GM21423 (cell line): Measurements from ENCODE around the gene SLC2A5.
A peak's percentile ranks its signal among the peaks of the same experiment; 100 is the strongest.
"Not testable (repeated sequence)": the region's sequence is repeated elsewhere in the genome, so short reads cannot be mapped to it uniquely, and the experiment has no call there.

ENCODE experiments used
- ATAC-seq: cut with Tn5 transposase; IDR thresholded peaks from one replicate; pipeline ENCODE4 v1.9.1; 2021; ENCODE audit warnings: mild to moderate bottlenecking, moderate library complexity; ENCODE audit not compliant: unreplicated experiment

SLC2A5 gene, protein sequence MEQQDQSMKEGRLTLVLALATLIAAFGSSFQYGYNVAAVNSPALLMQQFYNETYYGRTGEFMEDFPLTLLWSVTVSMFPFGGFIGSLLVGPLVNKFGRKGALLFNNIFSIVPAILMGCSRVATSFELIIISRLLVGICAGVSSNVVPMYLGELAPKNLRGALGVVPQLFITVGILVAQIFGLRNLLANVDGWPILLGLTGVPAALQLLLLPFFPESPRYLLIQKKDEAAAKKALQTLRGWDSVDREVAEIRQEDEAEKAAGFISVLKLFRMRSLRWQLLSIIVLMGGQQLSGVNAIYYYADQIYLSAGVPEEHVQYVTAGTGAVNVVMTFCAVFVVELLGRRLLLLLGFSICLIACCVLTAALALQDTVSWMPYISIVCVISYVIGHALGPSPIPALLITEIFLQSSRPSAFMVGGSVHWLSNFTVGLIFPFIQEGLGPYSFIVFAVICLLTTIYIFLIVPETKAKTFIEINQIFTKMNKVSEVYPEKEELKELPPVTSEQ

DNA sequence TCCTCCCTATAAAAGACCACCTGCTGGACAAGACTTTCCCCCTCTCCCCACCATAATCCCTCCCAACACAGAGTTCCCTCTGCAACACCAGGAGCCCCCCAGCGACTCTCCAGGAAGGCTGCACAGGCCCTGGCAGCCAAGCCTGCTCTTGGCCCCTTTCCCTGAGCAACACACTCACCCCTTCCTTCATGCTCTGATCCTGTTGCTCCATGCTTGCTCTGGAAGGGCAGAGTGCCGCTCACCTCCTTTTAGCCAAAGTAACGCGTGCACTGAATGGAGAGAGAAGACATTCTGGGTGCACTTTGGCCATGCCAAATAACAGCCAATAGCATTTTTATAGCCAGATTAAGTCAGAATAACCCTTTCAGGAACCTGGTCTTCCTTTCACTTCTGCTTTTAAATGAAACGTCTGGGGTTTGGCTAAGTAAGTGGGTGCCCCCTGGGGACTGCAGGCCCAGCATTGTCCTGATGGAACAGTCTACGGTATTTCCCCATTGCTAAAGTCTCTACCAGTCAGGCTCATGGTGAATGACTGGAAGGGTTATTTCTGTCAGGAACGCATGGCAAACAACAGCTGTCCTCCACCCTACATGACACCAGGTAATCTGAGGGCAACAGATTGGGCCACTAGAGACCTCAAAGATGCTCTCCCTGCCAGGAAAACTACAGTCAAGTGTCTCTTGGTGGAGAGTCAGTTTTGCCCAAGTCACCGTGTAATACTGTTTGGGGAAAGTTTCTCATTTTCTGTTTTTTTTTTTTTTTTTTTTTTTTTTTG, at the start of gene SLC2A5:
TSS of gene SLC2A5 (minus strand) at position 310 of the 775 bp plus-strand sequence. CDS start at position 211, 99 bp downstream.
- peak; percentile 87 for ATAC-seq

DNA sequence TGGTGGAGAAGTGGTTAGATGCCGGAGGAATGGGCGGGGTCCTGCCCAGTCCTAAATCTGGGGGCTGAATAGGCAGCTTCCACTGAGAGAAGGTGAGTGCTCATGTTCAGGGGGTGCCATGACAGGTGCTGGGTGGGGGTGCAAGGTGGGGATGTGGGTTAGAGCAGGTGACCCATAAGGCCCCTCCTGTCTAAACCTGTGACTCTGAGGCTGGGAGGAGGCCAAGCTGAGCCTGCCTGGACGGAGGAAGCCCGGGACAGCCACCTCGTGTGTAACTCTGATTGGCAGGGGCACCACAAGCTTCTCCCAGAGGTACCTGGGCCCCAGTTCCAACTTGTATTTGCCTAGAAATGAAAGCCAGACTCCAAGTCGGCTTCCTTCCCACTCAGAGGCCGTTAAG, 48.8 kb upstream of the SLC2A5 start:
- ATAC-seq = no peak

DNA sequence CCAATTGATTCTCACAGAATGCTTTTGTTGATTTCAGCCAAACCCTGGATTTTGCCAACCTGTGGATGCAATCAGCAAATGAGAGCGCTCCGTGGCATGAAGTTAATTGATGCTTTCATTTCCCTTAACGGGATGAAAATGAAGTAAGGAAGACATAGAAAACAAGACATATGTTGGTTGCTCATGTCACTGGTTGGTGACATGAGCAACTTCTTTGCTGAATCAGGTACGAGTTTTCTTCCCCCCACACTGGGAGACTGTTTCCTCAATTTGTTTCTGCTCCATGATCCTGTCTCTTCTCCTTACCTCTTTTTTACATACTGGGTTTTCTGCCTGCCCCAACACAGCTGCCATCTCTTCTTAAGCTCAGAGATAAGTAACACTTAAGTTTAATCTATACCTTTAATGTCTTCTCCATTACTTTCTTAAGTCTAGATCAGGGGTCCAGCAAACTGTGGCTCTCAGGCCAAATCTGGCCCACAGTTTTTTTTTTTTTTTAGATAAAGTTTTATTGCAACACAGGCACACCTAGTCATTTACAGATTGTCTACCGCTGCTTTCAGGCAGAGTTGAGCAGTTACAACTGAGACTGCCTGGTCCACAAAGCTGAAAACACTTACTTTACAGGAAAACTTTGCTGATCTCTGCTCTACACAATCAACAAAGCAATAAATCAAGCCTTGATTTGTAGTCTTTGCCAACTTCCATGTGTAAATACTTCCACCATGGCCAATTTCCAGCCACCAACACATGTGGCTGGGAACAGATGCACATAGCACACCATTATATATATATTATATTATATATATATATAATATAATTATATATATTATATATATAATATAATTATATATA, 46.1 kb upstream of the SLC2A5 start:
- no peak for ATAC-seq

DNA sequence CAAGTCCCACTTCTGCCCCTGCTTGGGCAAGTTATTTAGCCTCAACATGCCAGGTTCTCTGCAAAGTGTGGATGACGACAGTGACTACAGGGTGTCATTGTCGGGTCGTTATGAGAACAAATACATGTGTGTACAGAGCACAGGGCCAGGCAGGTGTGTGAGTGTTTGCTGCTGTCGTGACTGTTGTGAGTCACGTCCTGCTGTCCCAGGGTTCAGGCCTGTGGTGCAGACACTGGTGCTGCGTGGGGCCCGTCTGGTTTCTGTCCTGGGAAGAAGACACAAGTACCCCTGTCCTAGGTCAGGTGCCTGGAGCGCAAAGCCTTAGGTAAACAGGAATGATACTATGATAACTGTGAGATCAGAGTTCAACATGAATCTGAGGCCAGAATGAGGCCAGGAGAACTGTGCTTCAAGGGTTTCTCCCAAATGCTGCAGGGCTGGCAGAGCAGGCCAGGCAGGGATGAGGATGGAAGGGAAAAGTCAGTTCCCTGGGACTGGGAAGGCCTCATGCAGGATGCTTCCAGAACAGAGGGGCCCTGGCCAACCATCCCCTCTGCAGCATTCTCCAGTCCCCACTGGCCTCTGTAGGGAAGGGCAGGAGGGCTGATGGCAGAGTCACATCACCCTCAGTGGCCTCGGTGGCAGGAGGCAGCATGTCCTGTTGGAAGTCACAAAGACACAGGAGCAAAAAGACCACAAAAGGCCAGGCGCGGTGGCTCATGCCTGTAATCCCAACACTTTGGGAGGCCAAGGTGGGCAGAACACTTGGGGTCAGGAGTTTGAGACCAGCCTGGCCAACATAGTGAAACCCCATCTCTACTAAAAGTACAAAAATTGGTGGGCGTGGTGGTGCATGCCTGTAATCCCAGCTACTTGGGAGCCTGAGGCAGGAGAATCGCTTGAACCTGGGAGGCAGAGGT, 43.8 kb upstream of the SLC2A5 start:
- ATAC-seq = no peak

DNA sequence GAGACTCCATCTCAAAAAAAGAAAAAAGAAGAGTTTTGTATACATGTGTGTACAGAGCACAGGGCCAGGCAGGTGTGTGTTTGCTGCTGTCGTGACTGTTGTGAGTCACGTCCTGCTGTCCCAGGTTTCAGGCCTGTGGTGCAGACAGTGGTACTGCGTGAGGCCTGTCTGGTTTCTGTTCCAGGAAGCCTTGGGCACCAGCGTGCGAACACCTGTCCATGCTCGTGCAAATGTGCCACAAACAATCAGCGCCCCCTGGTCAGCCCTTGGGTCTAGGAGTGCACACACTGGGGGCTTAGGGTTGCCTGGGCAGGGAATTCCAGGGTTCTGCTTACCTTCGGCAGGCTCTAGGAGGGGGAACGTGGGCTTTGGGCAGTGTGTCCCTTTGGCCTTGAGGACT, 42.5 kb upstream of the SLC2A5 start:
- ATAC-seq = peak; percentile 49

DNA sequence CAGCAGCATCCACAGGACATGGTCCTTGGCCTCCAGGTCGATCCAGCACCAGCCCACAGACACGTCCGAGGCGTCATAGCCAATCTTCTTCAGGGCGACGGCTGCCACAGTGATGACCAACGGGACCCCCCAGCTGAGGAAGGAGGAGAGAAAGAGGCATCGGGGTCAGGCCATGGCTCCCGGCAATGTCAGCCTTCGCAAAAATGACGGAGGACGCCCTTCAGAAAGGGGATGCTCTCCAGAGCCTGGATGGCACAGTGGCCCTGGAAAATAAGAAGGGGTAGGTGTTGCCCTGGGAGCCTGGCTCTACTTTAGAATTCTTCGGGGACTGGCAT, 41.9 kb upstream of the SLC2A5 start:
- ATAC-seq = no peak

DNA sequence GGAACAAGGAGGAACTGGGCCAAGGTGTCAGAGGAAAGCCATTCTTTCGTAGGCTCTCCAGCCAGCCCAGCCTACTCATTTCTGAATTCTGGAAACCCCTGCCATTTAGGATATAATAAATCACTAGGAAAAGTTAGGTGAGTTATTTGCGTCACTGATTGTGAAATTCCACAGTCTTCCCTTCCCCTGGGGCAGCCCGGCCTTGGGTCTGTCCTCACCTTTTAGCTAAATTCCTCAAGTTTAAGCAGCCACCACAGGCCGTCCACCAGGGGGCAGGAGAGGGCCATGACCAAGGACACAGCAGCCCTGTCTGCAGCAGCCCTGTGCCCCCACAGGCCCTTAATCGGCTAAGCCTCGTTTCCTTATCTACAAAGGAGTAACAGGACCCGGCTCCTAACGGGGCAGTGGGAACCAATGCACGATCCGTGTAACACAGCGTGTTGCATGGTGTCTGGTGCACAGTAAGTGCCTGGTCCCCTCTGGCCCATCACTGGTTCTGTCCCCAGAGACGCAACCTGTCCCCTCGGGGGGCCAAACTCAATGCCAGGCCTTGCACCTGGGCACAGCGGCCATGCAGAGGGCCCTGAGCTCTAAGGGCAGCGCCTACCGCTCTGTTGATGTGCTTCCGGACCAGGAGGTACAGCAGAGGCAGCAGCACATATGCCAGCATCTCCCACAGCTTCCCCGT, 41.4 kb upstream of the SLC2A5 start:
- no peak for ATAC-seq

DNA sequence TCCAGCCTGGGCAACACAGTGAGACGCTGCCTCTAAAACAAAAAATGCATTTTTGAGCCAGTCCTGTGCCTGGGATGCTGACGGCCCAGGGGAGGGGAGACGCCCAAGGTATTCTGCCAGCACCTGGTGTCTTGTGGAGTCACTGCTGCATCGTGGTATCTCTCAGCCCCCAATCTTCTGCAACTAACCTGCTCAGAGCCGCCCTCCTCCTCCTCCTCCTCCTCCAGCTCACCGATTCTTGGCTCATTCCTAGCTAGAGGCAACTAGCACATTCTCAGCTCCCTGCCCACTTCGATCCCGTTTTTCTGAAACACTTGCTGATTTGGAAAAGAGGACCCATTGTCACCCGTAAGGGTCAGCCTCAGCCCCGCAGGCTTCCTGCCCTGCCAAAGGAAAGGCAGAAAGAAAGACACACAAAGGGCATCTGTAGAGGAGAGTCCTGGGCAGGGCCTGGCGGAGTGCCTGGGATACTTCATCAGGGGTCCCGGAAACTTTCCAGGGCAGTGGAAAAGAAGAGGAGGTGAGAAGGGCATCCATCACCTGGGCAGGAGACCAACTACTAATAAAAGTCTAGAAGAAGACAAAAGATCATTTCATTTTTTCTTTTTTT, 38.7 kb upstream of the SLC2A5 start:
- ATAC-seq = no peak

DNA sequence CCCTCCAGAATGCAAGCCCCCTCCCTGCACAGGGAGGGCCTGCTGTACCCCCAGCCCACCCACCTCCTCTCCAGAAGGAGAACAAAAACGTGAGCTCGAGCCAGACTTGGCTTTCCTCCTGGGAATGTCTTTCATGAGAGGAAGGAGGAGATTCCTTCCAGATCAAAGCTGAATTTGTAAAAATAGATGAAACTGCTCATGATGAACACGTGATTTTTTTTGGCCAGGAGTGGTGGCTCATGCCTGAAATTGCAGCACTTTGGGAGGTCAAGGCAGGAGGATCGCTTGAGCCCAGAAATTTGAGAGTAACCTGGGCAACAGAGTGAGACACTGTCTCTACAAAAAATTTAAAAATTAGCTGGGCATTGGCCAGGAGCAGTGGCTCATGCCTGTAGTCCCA, 37.7 kb upstream of the SLC2A5 start:
- ATAC-seq = no peak

DNA sequence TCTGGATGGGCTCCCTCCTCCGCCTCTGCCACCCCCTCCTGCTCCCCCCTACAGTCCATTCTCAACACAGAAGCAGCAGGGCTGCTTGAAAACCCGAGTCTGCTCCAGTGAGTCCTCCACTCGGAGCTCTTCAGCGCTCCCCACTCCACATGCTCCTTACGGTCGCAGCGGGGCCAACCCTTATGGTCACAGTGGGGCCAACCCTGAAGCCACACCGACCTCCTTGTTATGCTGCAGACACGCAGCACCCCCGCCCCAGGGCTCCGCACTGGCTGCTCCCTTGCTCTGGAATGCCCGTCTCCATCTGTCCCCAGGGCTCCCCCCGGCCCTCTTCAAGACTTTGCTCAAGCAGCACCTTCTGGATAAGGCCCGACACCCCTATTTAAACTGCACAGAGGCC, 36.9 kb upstream of the SLC2A5 start:
- no peak for ATAC-seq

DNA sequence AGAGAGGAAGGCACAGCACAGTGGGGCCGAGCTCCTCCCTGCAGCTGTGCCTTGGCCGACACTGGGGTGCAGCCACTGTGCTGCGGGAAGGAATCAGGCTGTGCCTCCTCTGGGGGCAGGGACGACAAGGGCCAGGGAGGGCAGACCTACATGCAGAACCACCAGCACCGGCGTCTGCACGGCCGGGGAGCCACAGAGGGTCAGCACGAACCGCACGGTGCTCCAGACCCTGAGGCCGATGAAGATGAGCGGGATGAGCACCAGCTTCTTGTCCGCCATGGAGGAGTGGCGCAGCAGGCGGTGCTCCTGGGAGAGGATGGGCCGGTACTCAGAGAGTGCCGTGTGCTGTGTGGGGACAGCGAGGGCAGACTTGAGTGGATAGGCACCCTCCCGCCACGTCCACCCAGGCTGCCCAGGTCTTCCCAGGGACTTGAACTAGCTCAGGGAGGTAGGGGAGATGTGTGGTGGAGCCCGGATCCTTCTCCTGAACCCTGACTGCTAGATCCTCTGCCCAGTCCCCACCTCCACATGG, 36.0 kb upstream of the SLC2A5 start:
- ATAC-seq = no peak

DNA sequence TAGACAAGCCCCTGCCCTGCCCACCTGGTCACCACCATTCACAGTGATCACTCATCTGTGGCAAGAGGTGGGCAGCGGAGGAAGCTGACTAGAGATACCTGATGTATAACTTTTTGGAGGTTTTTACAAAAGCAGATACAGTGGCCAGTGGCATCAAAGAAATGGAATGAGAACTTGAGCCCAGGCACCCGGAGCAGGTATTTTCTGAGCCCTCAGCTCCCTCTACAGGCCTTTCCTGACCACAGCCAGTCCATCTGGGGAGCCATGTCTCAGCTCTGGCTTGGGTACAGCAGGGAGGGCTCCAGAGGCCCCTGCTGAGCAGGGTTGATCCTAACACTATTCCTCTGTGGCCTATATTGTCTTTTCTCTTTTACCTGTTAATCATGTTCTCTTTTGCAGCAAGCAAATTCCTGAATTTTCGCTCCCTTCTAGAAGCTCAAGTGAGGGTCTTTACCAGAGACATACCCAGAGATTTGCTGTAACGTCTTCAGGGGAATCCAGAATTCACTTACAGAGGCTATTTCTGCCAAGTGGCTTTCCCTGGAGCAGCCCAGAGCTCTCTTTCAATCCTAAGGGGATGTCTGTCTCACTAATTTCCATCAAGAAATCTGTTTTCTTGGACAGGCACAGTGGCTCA, 32.2 kb upstream of the SLC2A5 start:
- ATAC-seq = peak; percentile 58

DNA sequence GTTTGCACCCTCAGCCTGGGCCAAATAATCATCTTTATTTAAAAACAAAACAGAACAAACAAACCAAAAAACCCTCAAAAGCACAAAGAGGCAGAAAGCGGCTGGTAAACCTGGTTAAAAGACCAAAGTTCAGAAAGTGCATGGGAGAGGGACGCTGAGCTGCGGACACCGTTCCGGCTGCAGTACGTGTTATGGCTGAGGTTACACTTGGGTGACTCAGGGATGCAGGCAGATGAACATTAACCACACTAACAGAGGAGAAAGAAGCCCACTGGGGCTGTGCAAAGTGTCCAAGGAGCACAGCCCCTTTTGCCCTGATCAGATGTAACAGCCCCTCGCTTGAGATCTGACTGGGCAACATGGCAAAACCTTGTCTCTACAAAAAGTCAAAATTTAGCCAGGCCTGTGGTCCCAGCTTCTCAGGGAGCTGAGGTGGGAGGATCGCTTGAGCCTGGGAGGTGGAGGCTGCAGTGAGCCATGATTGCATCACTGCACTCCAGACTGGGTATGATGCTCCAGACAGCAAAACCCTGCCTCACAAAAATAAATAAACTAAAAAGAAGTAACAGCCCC, 31.1 kb upstream of the SLC2A5 start:
- no peak for ATAC-seq

DNA sequence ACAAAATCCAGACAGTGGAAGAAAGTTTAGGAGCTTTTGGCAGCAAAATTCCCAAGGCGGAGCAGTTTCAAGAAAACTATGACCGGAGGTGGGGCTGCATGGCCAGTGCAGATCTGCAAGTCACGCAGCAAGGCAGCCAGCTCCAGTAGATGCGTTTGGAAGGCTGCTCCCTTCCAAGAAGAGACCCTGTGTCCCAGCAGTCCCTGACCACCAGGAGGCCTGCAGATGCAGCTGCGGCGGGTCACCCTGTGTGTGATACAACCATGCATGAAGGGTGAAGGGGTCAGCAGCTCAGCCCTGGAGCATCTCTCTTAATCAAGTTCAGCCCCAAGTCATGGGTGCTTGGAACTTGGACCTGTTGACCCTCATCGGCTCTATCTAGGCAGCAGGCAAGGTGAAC, 30.1 kb upstream of the SLC2A5 start:
- ATAC-seq = no peak

DNA sequence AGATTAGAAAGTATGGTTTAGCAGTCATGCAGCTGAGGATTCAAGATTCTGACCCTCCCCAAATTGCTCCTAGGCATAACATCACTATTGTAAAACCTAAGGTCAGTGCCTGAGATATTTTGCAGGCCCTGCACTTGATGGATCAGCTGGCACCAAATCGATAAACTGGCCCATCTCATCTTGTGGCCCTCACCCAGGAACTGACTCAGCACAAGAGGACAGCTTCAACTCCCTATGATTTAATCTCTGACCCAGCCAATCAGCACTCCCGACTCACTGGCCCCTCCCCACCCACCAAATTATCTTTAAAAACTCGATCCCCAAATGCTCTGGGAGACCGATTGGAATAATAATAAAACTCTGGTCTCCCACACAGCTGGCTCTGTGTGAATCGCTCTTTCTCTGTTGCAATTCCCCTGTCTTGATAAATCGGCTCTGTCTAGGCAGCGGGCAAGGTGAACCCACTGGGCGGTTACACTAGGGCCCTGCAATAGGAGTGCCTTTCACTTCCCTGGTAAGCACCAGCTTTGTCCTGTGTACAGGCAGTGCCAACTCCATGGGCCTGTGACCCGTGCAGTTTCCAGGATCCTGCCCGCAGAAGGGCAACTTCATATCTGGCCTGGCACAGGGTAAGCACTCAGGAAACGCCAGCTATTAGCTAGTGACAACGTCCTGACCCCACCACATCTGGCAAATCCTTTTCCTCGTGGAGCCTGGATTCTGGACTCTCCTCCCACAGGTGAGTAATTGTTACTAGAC, 28.7 kb upstream of the SLC2A5 start:
- no peak for ATAC-seq

DNA sequence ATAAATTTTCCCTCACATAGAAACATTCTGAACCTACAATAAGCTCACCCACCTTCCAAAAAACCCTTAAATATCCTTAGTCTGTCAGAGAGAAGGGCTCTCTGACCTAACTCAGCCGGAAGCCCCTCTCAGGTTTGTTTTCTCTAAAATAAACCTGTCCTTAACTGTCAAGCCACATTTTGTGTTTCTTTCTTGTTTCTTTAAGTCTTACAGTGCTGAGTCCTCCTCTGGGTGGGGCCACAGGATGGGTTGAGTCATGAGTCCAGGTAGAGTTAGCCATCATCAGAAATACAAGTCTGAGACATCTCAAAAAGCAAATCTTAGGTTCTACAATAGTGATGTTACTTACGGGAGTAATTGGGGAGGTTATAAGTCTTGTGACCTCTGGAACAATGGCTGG, 26.4 kb upstream of the SLC2A5 start:
- ATAC-seq = no peak

DNA sequence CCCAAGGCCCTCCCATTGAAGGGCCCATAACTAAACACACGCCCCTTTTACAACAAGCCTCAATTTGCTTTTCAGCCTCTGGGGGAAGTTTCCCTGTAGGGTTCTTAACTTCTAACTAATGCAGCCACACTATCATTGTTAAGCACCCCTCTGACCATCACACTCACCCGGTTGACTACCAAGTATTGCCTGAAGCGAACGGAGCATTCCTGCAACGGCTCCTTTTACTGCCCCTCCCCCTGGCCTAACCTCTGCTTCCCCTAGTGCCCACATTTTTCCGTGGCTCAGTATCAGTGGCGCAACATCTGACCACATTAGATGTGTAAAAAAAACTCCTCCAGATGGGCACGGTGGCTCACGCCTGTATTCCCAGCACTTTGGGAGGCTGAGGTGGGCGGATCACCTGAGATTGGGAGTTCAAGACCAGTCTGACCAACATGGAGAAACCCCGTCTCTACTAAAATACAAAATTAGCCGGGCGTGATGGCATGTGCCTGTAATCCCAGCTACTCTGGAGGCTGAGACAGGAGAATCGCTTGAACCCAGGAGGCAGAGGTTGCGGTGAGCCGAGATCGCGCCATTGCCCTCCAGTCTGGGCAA, 24.7 kb upstream of the SLC2A5 start:
- ATAC-seq = not testable (repeated sequence)
